Heart left ventricle (tissue), 16 donors: Measurements from ENCODE around the gene ITGA11. TPM values are rescaled to one million over a fixed set of nuclear protein-coding genes. Genes with fewer than 3 reads are reported as not detected.

Experiments
- ATAC-seq, 4 donors: fragments of 200-7000 bp; cut with Tn5 transposase; one replicate each; pipeline ENCODE4 v1.9.1; 2020 to 2022; ENCODE audit warnings: moderate library complexity in 4 of 4, mild to moderate bottlenecking in 3 of 4, moderate number of reproducible peaks in 1 of 4
- DNase-seq, 5 donors: peaks; one replicate each; pipeline ENCODE4 v3.0.0-alpha.2; 2020
- H3K27ac ChIP-seq, 12 donors: fragments of 200-600 bp; sonication (generic) in 4 of 12; one replicate each; pipeline versions ENCODE4 v1.5.0 to v1.8.0; 2016 to 2022; ENCODE audit warnings: mild to moderate bottlenecking in 2 of 12
- H3K27me3 ChIP-seq, 9 donors: fragments of 200-600 bp; sonication (generic) in 2 of 9; one replicate each; pipeline versions ENCODE4 v1.5.1 to v1.8.0; 2016 to 2022; ENCODE audit warnings: mild to moderate bottlenecking in 3 of 9
- H3K36me3 ChIP-seq, 9 donors: fragments of 200-600 bp; sonication (generic) in 2 of 9; one replicate each; pipeline versions ENCODE4 v1.5.0 to v1.8.0; 2018 to 2022; ENCODE audit warnings: mild to moderate bottlenecking in 2 of 9
- H3K4me1 ChIP-seq, 12 donors: fragments of 200-600 bp; sonication (generic) in 4 of 12; one replicate each; pipeline versions ENCODE4 v1.5.0 to v1.8.0; 2016 to 2022; ENCODE audit warnings: mild to moderate bottlenecking in 3 of 12
- H3K4me3 ChIP-seq, 12 donors: fragments of 200-600 bp; sonication (generic) in 4 of 12; one replicate each; pipeline versions ENCODE4 v1.5.0 to v1.8.0; 2017 to 2022; ENCODE audit warnings: mild to moderate bottlenecking in 9 of 12, moderate library complexity in 4 of 12
- H3K9me3 ChIP-seq, 12 donors: fragments of 200-600 bp; sonication (generic) in 4 of 12; one replicate each; pipeline versions ENCODE4 v1.5.0 to v1.8.0; 2016 to 2022; ENCODE audit warnings: mild to moderate bottlenecking in 1 of 12
- CTCF ChIP-seq, 12 donors: fragments of 200-600 bp; sonication (generic) in 4 of 12; IDR thresholded peaks; one replicate each; pipeline versions ENCODE4 v1.5.0 to v1.8.0; 2018 to 2022; ENCODE audit warnings: antibody characterized with exemption in 12 of 12, mild to moderate bottlenecking in 5 of 12
- POLR2A ChIP-seq, 2 donors: fragments of 450-650 bp; IDR thresholded peaks; one replicate each; pipeline ENCODE4 v1.6.1; 2017; ENCODE audit warnings: antibody characterized with exemption in 2 of 2, mild to moderate bottlenecking in 2 of 2, moderate library complexity in 2 of 2
- WGBS, 4 donors: extraction: QIAGEN DNeasy Blood & Tissue Kit in 2 of 4; methylation state at CpG; one replicate each; pipeline versions ENCODE4 v1.1.5 to v1.1.7; 2013 to 2018; 5-methylcytosine and 5-hydroxymethylcytosine counted together
- intact Hi-C, 10 donors: fragments of 100-400 bp; cut with DNase I; formaldehyde crosslinking; loops; one replicate each; pipeline versions ENCODE4 v1.11.1 to v1.14.2; 2022
- polyA plus RNA-seq, 2 donors: library from polyadenylated mRNA; stranded (reverse); fragments of 200-250 nt; gene quantifications; one replicate each; pipeline ENCODE4 v1.2.3, GENCODE V29; 2013
- total RNA-seq, 9 donors: library from RNA; depleted of rRNA in 2 of 9; stranded (reverse); fragments of >200 nt in 2 of 9; fragmentation: NEBNext Ultra II Directional in 3 of 9; extraction: Animal tissue kit (Norgen Biotek cat#: 25700) in 3 of 9; gene quantifications; one replicate each; pipeline versions ENCODE4 v1.1.0 to v1.2.4, GENCODE V29; 2016 to 2023
- donor health status: ischemic (EF 13 %, LVEDD 7.1; RV severe dilation, severe dysfunction).
- donor health status: healthy with polysubstance abuse.
- donor health status: DM: no; HTN: yes; CAD: no.
- donor health status: DM: no; HTN: no; CAD: no.
- donor health status: ischemic (EF 25% LVEDD 6.9; RV normal size, moderate dysfunction).
- donor health status: ischemic (EF 25% LVEDD 5.7; RV mildly dilated, moderate dysfunction).
- donor health status: healthy.
- donor health status: DM: yes; HTN: yes; CAD: no.
- donor health status: ischemic (EF 35%, LVEDD 5.7; RV mildly dilated, moderate dysfunction).
- donor health status: nonischemic (EF 11% LVEDD 7.7; RV severe dilation, severe dysfunction).
- donor health status: DM: yes; HTN: yes; CAD: no.
- donor health status: PGD.
- donor health status: ischemic (EF 29% LVEDD 5.4; RV normal size, mild dysfunction).
- donor health status: nonischemic (EF 23%, LVEDD 6.1; RV moderate dilation, normal function).

The ITGA11 gene
- total and polyA plus RNA-seq, 11 donors, result 2.1 to 35.5 (median 12.1) TPM

- TF ChIP-seq POLR2A (IDR thresholded peaks at IDR 0.05) (peak in 1 of 2 donors; percentile 65), CTCF (IDR thresholded peaks at IDR 0.05) (peak in 2 of 12 donors; percentile 4 to 15)
- H3K9me3 ChIP-seq, result no peaks in the 10 kb centered on the region
- intact Hi-C loops, result loop anchor here in 5 of 10 donors (2.0 to 10.0 kb wide), 5 partner anchors 20 to 300 kb away; partner anchors contain the start of gene FEM1B (in 1 of the 5)
- DNase-seq, result peak; percentile 86 to 94 (median 89)
- ATAC-seq, result peak; percentile 87 to 96 (median 95)
- peak overlapping the region; percentile 9 to 70 (median 62) for H3K4me3 ChIP-seq
- H3K36me3 ChIP-seq, result no peaks in the 10 kb centered on the region
- peak overlapping the region; percentile 71 to 90 (median 88) for H3K27ac ChIP-seq
- 6 to 23% (median 12%) methylated on average over 28 to 57 of the region's 57 CpGs for WGBS, 4 donors
- H3K27me3 ChIP-seq, result no peaks in the 10 kb centered on the region
- H3K4me1 ChIP-seq, result peaks cover 0 to 20% (median 5%) of the 10 kb centered on the region in 12 donors
Measured at GRCh38 chr15:68256675-68257450, 175.1 kb downstream of the ITGA11 start.

- peak; percentile 80 to 93 (median 87) for TF ChIP-seq CTCF (IDR thresholded peaks at IDR 0.05)
- TF ChIP-seq POLR2A (IDR thresholded peaks at IDR 0.05), result no peak
- H3K4me1 ChIP-seq, result peaks cover 0 to 19% (median 5%) of the 10 kb centered on the region in 12 donors
- peak in 3 of 4 donors; percentile 29 to 45 (median 40) for ATAC-seq
- no peaks in the 10 kb centered on the region for H3K36me3 ChIP-seq
- H3K9me3 ChIP-seq, result no peaks in the 10 kb centered on the region
- WGBS, 4 donors, result 29 to 39% (median 34%) methylated on average over 7 of the region's 7 CpGs
- no peaks in the 10 kb centered on the region for H3K27me3 ChIP-seq
- intact Hi-C loops, result loop anchor here (1.0 to 10.0 kb wide), 12 partner anchors 44 to 674 kb away; no protein-coding TSS in a partner anchor
- peak overlapping the region in 1 of 12 donors; percentile 2 for H3K27ac ChIP-seq
- H3K4me3 ChIP-seq, result no peak overlapping the region
- no peak for DNase-seq
Measured at GRCh38 chr15:68252925-68253534, 178.9 kb downstream of the ITGA11 start.

DNA sequence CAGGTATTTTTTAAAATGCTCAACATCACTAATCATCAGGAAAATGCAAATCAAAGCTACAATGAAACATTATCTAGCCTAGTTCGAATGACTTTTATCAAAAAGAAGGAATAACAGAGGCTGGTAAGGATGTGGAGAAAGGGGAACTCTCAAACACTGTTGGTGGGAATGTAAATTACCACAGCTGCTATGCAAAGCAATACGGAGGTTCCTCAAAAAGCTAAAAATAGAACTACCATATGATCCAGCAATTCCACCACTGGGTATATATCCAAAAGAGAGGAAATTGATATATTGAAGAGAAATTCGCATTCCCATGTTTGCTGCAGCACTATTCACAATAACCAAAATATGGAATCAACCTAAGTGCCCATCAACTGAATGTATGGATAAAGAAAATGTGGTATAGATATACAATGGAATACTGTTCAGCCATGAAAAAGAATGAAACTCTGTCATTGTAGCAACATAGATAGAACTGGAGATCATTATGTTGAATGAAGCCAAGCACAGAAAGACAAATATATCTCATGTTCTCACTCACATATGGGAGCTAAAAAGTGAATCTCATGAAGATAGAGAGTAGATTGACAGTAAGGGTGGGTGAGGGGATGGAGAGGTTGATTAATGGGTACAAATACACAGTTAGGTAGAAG is 182.8 kb downstream of the ITGA11 start:
- intact Hi-C loops, result loop anchor here in 1 of 10 donors (10.0 kb wide), 1 partner anchor 136 kb away; no protein-coding TSS in a partner anchor
- H3K4me3 ChIP-seq, result no peak overlapping the region
- no peaks in the 10 kb centered on the region for H3K36me3 ChIP-seq
- peaks cover 0 to 6% (median 0%) of the 10 kb centered on the region in 12 donors for H3K4me1 ChIP-seq
- no peaks in the 10 kb centered on the region for H3K27me3 ChIP-seq
- H3K9me3 ChIP-seq, result peaks cover 0 to 13% (median 4%) of the 10 kb centered on the region in 12 donors
- ATAC-seq (peak in 1 of 4 donors; percentile 56), DNase-seq (no peak)
- peak overlapping the region in 1 of 12 donors; percentile 27 for H3K27ac ChIP-seq
- TF ChIP-seq POLR2A (IDR thresholded peaks at IDR 0.05), result no peak
- no peak for TF ChIP-seq CTCF (IDR thresholded peaks at IDR 0.05)
- 48 to 66% (median 60%) methylated on average over 3 of the region's 3 CpGs for WGBS, 4 donors

Other genes starting within 250 kb of the ITGA11 start
- gene CALML4, start 226.8 kb downstream of the ITGA11 start, total RNA-seq, result 1 to 10 TPM in 5 of 9 donors, under 1 TPM in 4; 0.21 to 6.6 (median 1.5) TPM
- gene CALML4, start 226.8 kb downstream of the ITGA11 start, polyA plus RNA-seq, result 1 to 10 TPM; 1.2 to 1.6 TPM
- 10 to 100 TPM in 3 of 9 donors, 1 to 10 TPM in 6; 5.6 to 24.1 (median 8.9) TPM for gene CLN6, start 202.4 kb downstream of the ITGA11 start, total RNA-seq
- gene CLN6, start 202.4 kb downstream of the ITGA11 start, polyA plus RNA-seq, result 10 to 100 TPM in 1 of 2 donors, 1 to 10 TPM in 1; 8.6 to 19.0 TPM
- gene FEM1B, start 154.4 kb downstream of the ITGA11 start, total RNA-seq, result 10 to 100 TPM; 30.2 to 94.0 (median 61.2) TPM
- 10 to 100 TPM in 1 of 2 donors, 1 to 10 TPM in 1; 9.3 to 52.7 TPM for gene FEM1B, start 154.4 kb downstream of the ITGA11 start, polyA plus RNA-seq
- 1 to 10 TPM; 3.0 to 9.1 (median 5.0) TPM for gene CORO2B, start 146.8 kb upstream of the ITGA11 start, total RNA-seq
- 1 to 10 TPM; 3.3 to 7.2 TPM for gene CORO2B, start 146.8 kb upstream of the ITGA11 start, polyA plus RNA-seq